Effector CD8-positive, alpha-beta T cell (primary cell): ENCODE measurements around the gene RHPN2.
"Not testable (repeated sequence)": the region's sequence is repeated elsewhere in the genome, so short reads cannot be mapped to it uniquely, and the experiment has no call there.

Source experiments
- DNase-seq: peaks from one replicate; lab custom pipeline; 2025; lab: John Stamatoyannopoulos, UW

Gene RHPN2

DNA sequence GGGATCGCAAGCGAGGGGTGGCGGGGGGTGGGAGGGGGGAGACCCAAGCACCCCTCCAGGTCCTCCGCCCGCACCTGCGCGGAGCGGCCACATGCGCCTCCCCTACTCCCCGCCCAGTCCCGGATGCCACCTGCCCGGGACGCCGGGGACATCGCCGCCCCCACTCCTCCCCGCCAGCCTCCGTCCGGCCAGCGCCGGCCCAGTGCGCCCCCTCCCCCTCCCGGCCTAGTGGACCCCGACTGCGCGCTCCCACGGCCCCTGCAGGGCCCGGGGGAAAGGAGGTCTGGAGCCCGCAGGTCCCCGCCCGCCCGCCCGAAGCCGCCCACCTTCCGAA, 263 bp downstream of the RHPN2 start:
- DNase-seq: no peak

DNA sequence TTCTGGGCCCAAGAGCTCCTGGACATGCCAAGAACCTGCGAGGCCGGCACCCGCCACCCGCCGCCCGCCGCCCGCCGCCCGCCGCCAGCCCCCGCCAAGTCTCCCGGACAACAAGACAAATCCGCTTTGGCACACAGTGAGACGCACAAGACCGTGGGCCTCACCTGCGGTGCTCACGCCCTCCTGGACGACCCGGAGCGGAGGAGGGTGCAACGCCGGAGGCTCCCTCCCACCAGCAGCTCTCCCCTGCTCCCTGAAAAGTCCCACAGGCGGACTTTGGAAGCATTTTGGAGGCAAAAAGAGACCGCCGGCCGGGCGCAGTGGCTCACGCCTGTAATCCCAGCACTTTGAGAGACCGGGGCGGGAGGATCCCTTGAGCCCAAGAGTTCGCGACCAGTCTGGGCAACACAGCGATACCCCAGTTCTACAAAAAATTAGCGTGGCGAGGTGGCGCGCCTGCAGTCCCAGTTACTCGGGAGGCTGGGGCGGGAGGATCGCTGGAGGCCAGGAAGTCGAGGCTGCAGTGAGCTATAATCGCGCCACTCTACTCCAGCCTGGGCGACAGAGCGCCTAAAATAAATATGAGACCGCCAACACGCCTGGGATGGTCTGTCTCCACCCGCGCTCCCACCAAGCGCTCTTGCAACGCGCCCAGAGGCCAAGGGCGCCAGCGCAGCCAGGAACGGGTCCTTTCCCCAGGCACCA, 783 bp downstream of the RHPN2 start:
- DNase-seq: no peak

DNA sequence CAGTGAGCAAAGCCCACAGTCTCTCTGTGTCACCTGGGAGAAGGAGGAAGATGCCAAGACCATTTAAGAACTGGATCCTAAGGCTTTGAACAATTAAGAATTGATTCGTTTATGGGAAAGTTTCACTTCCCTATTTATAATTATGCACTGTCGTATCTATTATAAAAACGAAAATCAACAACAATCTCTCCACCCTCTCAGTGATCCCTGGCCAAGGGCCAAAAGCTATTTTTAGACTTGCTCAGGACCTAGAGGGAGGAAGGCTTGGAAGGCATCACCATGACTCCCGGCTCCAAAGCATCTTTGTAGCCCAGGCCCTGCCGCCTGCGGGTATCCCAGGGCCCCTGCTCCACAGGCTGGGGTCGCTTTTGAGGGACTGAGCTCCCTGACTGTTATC, 1.3 kb downstream of the RHPN2 start:
- no peak for DNase-seq

DNA sequence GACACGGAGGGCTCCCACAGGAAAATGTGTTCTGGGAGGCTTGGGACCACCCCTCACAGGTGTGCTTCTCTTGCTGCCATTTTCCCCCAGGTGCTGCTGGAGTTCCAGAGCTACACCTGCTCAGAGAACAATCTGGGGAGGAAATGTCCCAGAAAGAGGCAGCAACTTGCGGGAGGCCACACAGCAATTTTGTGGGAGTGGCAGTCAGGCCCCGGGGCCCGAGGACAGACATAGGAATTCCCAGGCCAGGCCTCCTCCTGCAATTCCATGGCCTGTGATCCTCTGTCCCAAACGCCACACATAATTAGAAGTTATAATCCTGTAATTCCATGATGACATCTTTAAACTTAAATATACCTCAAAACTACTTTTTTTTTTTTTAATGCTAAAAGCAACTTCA, 1.8 kb downstream of the RHPN2 start:
- DNase-seq: no peak

DNA sequence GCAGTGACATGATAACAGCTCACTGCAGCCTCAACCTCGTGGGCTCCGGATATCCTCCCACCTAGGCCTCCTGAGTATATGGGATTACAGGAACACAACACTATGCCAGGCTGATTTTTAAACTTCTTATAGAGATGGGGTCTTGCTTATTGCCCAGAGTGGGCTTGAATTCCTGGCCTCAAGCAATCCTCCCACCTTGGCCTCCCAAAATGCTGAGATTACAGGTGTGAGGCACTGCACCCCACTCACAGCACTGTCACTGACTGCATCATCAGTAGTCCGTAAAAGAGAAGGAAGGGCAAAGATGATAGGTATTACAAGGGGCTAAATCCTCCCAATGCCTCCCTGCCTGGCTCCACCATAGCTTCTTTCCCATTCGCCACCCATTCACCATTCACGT, 4.1 kb downstream of the RHPN2 start:
- DNase-seq: no peak

DNA sequence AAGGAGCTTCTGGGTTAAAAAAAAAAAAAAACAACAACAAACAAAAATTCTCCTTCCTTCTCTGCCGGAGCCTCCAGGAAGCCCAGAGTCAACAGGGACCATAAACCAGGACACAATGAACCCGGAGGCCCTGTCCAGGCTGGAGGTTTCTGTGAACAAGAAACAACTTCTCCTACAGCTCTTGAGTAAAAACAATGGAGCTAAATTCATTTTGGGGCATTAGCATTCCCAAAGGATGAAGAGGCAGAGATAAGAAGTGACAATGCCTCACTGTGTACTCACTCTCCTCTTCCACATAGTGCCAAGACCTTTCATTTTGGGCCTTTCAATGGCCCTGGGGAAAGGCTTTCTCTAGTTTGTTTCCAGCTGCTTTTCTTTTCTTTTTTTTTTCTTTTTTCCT, 9.0 kb downstream of the RHPN2 start:
- no peak for DNase-seq

DNA sequence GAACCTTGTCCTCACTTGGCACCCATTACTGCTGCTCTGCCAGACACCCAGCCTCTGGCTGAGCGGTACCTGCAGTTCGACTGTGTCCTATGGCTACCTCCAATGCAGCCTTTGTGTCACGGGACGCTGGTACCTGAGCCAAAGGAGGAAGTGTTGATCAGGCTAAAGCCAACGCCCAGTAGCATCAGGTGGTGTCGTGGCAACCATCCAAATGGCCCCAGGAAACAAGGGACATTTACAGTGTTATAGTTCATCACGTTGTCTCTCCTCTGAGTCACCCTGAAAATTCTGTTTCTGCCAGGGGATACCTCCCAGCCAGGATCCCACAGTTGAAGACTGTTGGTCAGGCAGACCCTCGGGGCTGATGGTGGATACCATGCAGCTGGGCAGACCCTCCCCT, 10.1 kb downstream of the RHPN2 start:
- DNase-seq: no peak

DNA sequence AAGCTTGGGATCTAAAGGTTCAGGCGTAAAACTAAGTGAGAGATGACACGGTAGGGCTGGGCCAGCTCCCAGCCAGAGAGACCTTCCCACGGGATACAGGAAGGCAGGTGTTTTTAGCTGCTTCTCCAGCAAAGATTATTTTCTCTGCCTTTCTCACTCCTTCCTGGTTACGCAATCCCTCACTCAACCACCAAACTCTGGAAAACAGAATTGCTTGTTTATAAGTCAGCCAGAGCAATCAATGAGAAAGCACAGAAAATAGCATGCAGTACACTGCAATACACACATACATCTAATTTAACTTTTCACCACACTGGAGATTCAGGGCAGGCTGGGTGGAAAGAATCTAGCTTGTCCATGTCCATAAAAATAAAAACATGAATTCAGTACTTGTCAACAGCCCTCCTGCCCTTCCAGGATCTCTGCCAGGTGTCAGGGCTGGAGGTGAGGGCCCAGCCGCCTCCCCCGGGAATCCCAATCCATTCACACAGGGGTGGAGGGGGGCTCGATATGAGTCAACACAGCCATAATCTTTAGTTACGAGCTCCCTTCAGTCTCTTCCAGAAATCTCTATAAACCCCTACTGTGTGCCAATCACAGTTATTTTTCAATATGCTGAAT, 12.2 kb downstream of the RHPN2 start:
- no peak for DNase-seq

DNA sequence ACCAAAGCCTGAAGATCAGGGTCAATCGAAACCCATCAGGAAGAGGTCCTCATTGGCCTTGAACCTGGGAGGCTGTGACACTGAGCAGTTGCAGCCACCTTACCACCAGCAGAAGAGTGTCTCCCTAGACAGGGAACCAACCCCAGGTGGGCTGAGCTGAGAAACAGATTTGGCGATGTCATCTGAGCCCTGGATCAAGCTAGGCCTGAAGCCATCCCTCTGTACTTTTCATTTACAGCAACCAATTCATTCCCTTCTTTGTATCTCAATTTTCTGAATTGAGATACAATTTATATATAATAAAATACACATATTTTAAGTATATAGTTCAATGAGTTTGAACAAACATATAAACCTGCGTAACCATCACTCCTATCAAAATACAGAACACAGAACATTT, 14.6 kb downstream of the RHPN2 start:
- no peak for DNase-seq

DNA sequence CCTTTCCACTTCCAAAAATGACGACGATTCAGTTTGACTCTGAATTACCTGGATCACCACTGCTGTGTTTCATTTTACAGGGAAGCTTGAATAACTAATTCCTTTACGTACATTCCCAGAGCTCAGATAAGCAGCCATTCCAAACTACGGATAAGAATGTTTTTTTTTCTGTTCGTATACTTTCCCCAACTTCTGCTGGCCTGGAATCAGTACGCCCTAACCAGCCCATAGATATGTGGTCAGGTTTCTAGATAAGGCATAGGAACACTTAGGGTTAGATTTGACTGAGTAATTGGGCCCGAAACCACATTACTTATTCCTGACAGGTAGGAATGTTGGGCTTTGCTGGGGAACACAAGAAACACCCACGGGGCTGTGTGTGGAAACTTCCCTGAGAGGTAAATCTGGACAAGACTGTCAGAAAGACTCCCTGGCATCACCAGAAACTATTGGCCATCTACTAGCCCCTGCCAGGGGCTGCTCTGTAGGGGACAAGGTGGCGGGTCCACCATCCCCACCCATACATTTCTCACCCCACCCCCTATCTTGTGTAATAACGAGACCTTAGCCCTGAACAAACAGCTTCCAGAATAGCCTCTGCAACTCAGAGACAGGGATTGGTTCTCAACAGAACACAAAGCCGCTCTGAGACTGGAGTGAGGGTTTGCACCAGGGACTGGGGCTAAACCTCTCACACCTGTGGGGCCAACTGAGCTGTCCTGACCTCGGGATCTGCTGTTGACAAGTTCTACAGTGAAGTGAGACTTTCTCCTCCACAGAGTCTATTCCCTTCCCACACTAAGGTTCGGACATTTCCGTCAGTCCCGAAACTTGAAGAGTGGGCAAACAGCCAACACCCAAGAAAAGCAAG, 15.6 kb downstream of the RHPN2 start:
- no peak for DNase-seq

DNA sequence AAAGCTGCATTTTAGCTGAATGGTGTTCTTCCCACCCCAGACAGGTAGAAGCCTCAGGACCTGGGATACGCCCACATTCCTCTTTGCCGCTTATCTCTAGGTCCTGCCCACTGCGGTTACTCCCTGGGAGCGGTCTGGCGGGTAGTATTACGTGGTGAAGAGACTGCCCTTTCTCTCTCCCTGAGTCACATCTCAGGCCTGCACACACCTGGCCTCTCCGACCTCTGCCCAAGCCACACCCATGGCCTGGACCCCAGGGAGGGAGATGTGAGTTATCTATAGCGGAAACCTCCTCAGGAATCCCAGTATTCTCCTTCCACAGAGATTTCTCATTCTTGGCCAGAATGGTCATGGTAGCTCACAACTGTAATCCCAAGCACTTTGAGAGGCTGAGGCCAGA, 17.3 kb downstream of the RHPN2 start:
- DNase-seq: no peak

DNA sequence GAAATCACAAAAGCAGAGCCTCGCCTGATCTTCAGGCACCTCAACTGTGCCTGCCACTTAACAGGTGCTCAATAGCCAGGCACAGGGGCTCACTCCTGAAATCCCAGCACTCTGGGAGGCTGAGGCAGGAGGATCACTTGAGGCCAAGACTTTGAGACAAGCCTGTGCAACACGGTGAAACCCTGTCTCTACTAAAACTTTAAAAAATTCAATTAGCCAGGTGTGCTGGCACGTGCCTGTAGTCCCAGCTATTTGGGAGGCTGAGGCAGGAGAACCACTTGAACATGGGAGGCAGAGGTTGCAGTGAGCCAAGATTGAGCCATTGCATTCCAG, 22.9 kb downstream of the RHPN2 start:
- not testable (repeated sequence) for DNase-seq

DNA sequence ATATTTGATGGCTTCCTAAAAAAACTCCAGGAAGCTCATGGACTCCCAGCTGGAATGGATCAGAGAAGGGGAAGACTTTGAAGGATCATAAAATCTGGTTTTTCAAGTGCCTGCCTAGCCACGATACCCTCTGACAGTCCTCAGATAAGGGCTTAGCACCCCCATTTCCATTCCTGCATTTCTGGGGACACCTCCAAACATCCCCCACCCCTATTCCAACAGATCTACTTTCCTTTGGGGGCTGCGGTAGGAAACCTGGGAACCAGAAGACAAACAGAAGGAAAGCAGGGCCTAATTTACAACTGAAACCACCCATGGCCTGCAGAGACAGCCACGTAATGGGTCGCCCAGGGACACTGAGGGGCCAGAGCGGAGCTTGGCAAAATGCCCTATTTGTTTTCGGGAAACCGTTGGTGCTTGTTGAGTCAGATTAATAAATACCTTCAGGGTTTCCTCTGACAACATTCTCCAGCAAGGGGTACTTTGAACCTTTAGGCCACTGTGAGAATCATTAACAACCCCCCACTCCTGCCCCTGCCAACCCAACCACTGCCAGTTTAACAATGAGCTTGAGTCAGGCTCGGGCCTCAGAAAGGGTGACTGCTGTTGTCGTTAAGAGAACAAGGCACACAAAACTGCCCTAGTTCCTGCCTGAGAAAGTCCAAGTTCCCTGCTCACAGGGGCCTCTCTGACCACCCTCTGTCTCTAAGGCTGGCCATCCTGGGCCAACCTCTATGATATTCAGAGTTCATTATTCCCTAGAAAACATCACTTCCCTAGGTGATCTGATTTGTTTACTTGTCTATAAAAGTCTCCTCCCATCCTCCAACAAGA, 23.5 kb downstream of the RHPN2 start:
- DNase-seq: no peak

DNA sequence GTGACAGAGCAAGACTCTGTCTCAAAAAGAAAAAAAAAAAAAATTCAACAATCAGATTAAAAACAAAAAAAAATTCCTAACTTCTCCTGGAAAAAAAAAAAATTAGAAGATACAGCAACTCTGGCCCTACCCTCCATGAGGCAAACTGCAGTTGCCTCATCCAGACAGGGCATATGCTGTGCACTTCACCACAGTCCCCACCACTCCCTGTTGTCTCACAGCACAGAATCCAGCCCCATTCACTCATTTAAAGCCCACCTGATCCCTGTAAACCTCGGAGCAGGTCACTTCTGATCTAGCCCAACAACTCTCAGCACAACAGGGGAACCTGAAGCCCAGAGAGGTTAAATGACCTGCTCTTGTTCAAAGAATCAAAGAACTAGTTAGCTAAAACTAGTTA, 24.9 kb downstream of the RHPN2 start:
- no peak for DNase-seq

DNA sequence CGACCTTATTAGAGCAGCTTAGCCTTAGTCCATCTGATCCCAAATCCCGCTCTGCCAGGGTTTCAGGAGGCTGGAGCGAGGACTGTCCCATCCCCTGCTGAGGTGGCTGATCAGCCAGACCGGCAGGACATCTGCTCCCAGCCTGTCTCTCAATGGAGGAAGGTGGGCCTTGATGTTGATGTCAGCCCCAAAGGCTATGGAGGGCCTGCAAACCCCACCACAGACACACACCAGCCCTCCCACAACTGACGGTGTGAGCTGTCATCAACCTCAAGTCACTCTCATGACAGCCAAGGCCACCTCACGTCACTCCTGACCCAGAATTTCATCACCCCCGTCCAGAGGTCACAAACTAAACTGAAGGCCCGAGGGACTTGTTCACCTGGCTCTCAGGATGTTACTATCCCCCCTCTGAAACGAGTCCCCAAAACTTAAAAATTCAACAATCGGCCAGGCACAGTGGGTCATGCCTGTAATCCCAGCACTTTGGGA, 25.5 kb downstream of the RHPN2 start:
- no peak for DNase-seq

DNA sequence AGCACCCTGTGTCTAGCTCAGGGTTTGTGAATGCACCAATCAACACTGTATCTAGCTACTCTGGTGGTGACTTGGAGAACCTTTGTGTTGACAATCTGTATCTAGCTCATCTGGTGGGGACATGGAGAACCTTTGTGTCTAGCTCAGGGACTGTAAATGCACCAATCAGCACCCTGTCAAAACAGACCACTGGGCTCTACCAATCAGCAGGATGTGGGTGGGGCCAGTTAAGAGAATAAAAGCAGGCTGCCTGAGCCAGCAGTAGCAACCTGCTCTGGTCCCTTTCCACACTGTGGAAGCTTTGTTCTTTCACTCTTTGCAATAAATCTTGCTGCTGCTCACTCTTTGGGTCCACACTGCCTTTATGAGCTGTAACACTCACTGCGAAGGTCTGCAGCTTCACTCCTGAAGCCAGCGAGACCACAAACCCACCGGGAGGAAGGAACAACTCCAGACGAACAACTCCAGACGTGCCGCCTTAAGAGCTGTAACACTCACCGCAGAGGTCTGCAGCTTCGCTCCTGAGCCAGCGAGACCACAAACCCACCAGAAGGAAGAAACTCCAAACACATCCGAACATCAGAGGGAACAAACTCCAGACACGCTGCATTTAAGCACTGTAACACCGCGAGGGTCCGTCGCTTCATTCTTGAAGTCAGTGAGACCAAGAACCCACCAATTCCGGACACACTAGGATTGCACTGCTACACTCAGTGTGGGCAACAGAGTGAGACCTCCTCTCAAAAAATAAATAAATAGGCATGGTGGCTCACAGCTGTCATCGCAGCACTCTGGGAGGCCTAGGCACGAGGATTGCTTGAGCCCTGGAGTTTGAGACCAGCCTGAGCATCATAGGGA, 27.3 kb downstream of the RHPN2 start:
- not testable (repeated sequence) for DNase-seq

DNA sequence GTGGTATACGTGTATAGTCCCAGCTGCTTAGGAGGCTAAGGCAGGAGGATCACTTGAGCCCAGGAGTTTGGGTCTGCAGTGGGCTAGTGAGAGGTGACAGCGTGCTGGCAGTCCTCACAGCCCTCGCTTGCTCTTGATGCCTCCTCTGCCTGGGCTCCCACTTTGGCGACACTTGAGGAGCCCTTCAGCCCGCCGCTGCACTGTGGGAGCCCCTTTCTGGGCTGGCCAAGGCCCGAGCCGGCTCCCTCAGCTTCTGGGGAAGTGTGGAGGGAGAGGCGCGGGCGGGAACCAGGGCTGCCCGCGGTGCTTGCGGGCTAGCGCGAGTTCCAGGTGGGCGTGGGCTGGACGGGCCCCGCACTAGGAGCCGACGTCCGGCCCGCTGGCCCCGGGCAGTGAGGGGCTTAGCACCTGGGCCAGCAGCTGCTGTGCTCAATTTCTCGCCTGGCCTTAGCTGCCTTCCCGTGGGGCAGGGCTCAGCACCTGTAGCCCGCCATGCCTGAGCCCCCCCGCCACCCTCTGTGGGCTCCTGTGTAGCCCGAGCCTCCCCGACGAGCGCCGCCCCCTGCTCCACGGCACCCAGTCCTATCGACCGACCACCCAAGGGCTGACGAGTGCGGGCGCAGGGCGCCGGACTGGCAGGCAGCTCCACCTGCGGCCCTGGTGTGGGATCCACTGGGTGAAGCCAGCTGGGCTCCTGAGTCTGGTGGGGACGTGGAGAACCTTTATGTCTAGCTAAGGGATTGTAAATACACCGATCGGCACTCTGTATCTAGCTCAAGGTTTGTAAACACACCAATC, 28.1 kb downstream of the RHPN2 start:
- DNase-seq: not testable (repeated sequence)

DNA sequence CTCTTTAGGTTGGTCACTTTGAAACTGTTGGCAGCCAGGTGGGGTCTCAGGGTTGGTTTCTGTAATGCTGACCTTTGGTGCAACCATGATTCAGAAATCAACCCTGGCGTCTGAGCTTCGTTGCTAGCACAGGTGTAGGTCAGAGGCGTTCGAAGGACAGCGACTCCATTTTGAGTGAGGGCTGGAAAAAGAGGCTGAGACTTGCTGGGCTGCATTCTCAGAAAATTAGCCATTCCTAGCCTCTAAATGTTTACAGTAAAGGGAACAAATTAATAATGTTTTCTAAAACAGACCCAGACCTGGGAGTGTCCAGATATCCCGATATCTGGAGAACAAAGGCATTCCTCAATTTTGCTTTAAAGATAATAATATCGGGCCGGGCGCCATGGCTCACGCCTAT, 29.2 kb downstream of the RHPN2 start:
- DNase-seq: no peak

DNA sequence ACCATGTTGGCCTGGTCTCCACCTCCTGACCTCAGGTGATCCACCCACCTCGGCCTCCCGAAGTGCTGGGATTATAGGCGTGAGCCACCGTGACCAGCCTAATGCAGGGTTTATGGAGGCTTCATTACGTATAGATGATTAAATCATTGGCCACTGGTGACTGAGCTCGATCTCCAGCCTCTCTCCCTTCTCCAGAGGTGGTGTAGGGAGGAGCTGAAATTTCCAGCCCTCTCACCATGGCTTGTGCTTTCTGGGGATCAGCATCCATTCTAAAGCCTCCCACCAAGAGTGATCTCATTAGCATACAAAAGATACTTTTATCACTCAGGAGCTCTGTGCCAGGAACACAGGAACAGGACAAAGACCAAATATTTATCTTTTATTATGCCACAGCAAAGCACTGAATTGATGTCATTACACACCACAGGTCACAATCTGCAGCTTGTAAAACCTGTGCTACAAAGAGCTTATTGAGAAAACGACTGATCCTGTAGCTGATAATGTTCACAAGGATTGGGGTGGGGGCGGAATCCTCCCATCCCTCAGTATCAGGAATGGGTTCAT, 32.4 kb downstream of the RHPN2 start:
- no peak for DNase-seq

DNA sequence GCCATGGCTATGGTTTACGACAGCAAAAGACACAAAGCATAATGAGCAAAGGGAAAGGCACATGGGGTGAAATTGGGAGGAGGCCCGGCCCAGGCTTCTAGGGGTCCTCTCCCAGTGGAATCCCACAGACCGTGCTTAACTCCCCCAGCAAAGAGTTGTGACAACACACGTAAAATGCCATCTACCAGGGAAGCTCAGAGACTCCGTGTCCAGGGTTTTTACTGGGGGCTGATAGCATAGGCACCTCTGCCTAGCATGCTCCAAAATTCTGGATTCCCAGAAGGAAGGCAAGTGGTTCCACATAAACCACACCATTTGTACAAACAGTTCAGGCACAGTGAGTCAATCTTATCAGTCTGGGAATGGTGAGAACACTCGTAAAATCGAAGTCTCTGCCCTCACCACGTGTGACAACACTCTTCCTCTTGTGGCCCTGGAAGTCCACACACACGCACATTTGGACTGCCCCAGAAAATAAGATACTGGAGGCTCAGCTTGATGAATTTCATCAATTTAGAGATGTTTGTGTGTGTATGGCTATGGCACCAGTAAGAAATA, 34.9 kb downstream of the RHPN2 start:
- DNase-seq: no peak
